Psoas muscle (tissue), 8 donors: ENCODE results near the gene PEPD. TPM values are rescaled to one million over a fixed set of nuclear protein-coding genes. Genes with fewer than 3 reads are reported as not detected.

Source experiments
- ATAC-seq, 4 donors: fragments of 200-7000 bp; cut with Tn5 transposase; one replicate each; pipeline ENCODE4 v1.9.1; 2020; ENCODE audit warnings: moderate library complexity in 3 of 4, mild to moderate bottlenecking in 2 of 4
- DNase-seq, 2 donors: peaks; one replicate each; pipeline ENCODE4 v3.0.0-alpha.2; 2020
- H3K27ac ChIP-seq: fragments of 200-600 bp; one replicate; pipeline ENCODE4 v1.8.0; 2022
- H3K27me3 ChIP-seq, 3 donors: fragments of 200-600 bp in 1 of 3; one replicate each; pipeline versions ENCODE4 v1.6.1 to v1.8.0; 2013 to 2022; ENCODE audit warnings: low read length in 2 of 3, mild to moderate bottlenecking in 2 of 3, moderate library complexity in 1 of 3; ENCODE audit not compliant: insufficient read depth in 3 of 3
- H3K36me3 ChIP-seq, 2 donors: fragments of 200-600 bp in 1 of 2; one replicate each; pipeline versions ENCODE4 v1.6.1 to v1.8.0; 2013 to 2022; ENCODE audit warnings: low read depth in 1 of 2, mild to moderate bottlenecking in 1 of 2, moderate library complexity in 1 of 2; ENCODE audit not compliant: insufficient read depth in 1 of 2
- H3K4me1 ChIP-seq: fragments of 200-600 bp; one replicate; pipeline ENCODE4 v1.8.0; 2022
- H3K4me3 ChIP-seq: fragments of 200-600 bp; one replicate; pipeline ENCODE4 v1.8.0; 2022; ENCODE audit warnings: mild to moderate bottlenecking
- H3K9me3 ChIP-seq: fragments of 200-600 bp; one replicate; pipeline ENCODE4 v1.8.0; 2022
- CTCF ChIP-seq: fragments of 200-600 bp; IDR thresholded peaks from one replicate; pipeline ENCODE4 v1.8.0; 2022; ENCODE audit warnings: antibody characterized with exemption
- WGBS, 3 donors: extraction: QIAGEN DNeasy Blood & Tissue Kit; methylation state at CpG; one replicate each; pipeline versions ENCODE4 v1.1.6 to v1.1.7; 2013; 5-methylcytosine and 5-hydroxymethylcytosine counted together
- intact Hi-C, 2 donors: fragments of 100-400 bp; cut with DNase I; formaldehyde crosslinking; loops; one replicate each; pipeline versions ENCODE4 v1.11.0 to v1.14.2; 2022
- polyA plus RNA-seq, 3 donors: library from polyadenylated mRNA; stranded (reverse); fragments of 200-250 nt; gene quantifications; one replicate each; pipeline ENCODE4 v1.2.3, GENCODE V29; 2013
- total RNA-seq, 4 donors: library from RNA; stranded (reverse); fragmentation: NEBNext Ultra II Directional in 2 of 4; extraction: Animal tissue kit (Norgen Biotek cat#: 25700) in 2 of 4; gene quantifications; one replicate each; pipeline versions ENCODE4 v1.2.1 to v1.2.4, GENCODE V29; 2021 to 2023
- donor health status: healthy with polysubstance abuse.
- donor health status: DM: no; HTN: no; CAD: no; lungs with moderate emphysema.
- donor health status: Bipolar disorder and iron deficiency.
- donor health status: healthy.
- donor health status: DM: yes; HTN: yes; CAD: no.
- donor health status: DM: no; HTN: no; CAD: no.
- donor health status: DM: no; HTN: no; CAD: no.
- donor health status: DM: yes; HTN: yes; CAD: no.

PEPD gene
- total and polyA plus RNA-seq, 7 donors, result 26.3 to 40.2 (median 35.1) TPM

- TF ChIP-seq CTCF, result no peak
- peaks cover 81% of the 10 kb centered on the region for H3K4me1 ChIP-seq
- H3K27me3 ChIP-seq, result no peaks in the 10 kb centered on the region
- no peak overlapping the region for H3K4me3 ChIP-seq
- ATAC-seq (no peak), DNase-seq (peak in 1 of 2 donors; percentile 59)
- 83 to 90% (median 83%) methylated on average over 24 of the region's 24 CpGs for WGBS, 3 donors
- intact Hi-C loops, result no loop called here
- no peak overlapping the region for H3K27ac ChIP-seq
- H3K9me3 ChIP-seq, result no peaks in the 10 kb centered on the region
- peaks cover 0 to 7% of the 10 kb centered on the region in 2 donors for H3K36me3 ChIP-seq
Observed at GRCh38 chr19:33390908-33391630, 130.5 kb downstream of the PEPD start.

- 54 to 58% (median 56%) methylated on average over 19 of the region's 19 CpGs for WGBS, 3 donors
- intact Hi-C loops, result no loop called here
Observed at GRCh38 chr19:33390101-33390907, 131.3 kb downstream of the PEPD start.

GRCh38 chr19:33389421-33390100, 132.0 kb downstream of the PEPD start:
- no peak for TF ChIP-seq CTCF
- no peak for ATAC-seq
- H3K4me1 ChIP-seq, result peaks cover 84% of the 10 kb centered on the region

More at GRCh38 chr19:33390101-33390907, 131.3 kb downstream of the PEPD start:
- no peak overlapping the region for H3K27ac ChIP-seq
- H3K36me3 ChIP-seq, result peaks cover 0 to 7% of the 10 kb centered on the region in 2 donors
- no peak for TF ChIP-seq CTCF
- DNase-seq (peak; percentile 75 to 87), ATAC-seq (no peak)
- no peak overlapping the region for H3K4me3 ChIP-seq
- H3K9me3 ChIP-seq, result no peaks in the 10 kb centered on the region
- no peaks in the 10 kb centered on the region for H3K27me3 ChIP-seq
- H3K4me1 ChIP-seq, result peaks cover 82% of the 10 kb centered on the region

GRCh38 chr19:33388725-33389420, 132.7 kb downstream of the PEPD start:
- Histone ChIP-seq H3K27ac (peak overlapping the region; percentile 83), H3K4me3 (peak overlapping the region; percentile 35), H3K36me3 (peaks cover 0 to 7% of the 10 kb centered on the region in 2 donors), H3K4me1 (peaks cover 78% of the 10 kb centered on the region), H3K9me3 (no peaks in the 10 kb centered on the region), H3K27me3 (no peaks in the 10 kb centered on the region)
- ATAC-seq (peak; percentile 55 to 76 (median 72)), DNase-seq (peak; percentile 71 to 86)
- no peak for TF ChIP-seq CTCF
- WGBS, 3 donors, result 18 to 25% (median 20%) methylated on average over 26 to 28 of the region's 28 CpGs
- intact Hi-C loops, result loop anchor here (5.0 kb wide), 1 partner anchor 87 kb away; the partner anchor contains the start of gene CEBPA (in 2 of the 2)

More at GRCh38 chr19:33389421-33390100, 132.0 kb downstream of the PEPD start:
- Histone ChIP-seq H3K9me3 (no peaks in the 10 kb centered on the region), H3K27me3 (no peaks in the 10 kb centered on the region), H3K36me3 (peaks cover 0 to 7% of the 10 kb centered on the region in 2 donors), H3K4me3 (peak overlapping the region; percentile 35), H3K27ac (peak overlapping the region; percentile 83)
- peak in 1 of 2 donors; percentile 56 for DNase-seq
- 40 to 50% (median 47%) methylated on average over 20 to 22 of the region's 22 CpGs for WGBS, 3 donors
- intact Hi-C loops, result loop anchor here (5.0 kb wide), 1 partner anchor 87 kb away; the partner anchor contains the start of gene CEBPA (in 2 of the 2)
